C4-2B (cell line): ENCODE results near the gene SLC6A2.

Experiments used
- CTCF ChIP-seq: fragments of 450-650 bp; conservative IDR thresholded peaks from 2 replicates; pipeline ENCODE4 v1.5.1; 2017; ENCODE audit warnings: mild to moderate bottlenecking
- ZFX ChIP-seq: fragments of 450-650 bp; IDR thresholded peaks from 2 replicates; pipeline ENCODE4 v1.6.1; 2017

GRCh38 chr16:55737966-55738365 lies 82.2 kb downstream of the SLC6A2 start:
- TF ChIP-seq CTCF, result no peak
- TF ChIP-seq ZFX, result no peak
